ENCODE measurements around the gene SNAP29. TPM values are rescaled to one million over a fixed set of nuclear protein-coding genes. Genes with fewer than 3 reads are reported as not detected.
"Not testable (repeated sequence)": the region's sequence is repeated elsewhere in the genome, so short reads cannot be mapped to it uniquely, and the experiment has no call there.

Gene SNAP29
- total RNA-seq, 1 donor from 2014 or later: 22.9 TPM

GRCh38 chr22:20825624-20826023 lies 33.2 kb upstream of the SNAP29 start:
- Mint-ChIP-seq H3K9me3 (ENCODE audit: unreplicated experiment) (no peaks in the 10 kb centered on the region), H3K27me3 (ENCODE audit: unreplicated experiment) (no peaks in the 10 kb centered on the region), H3K4me3 (ENCODE audit: unreplicated experiment) (no peak overlapping the region), H3K27ac (ENCODE audit: unreplicated experiment) (no peak overlapping the region), H3K4me1 (ENCODE audit: low read depth, unreplicated experiment) (no peaks in the 10 kb centered on the region), H3K36me3 (ENCODE audit: unreplicated experiment) (peaks cover 10% of the 10 kb centered on the region)
- TF ChIP-seq CTCF (IDR thresholded peaks at IDR 0.05; ENCODE audit: partially characterized antibody, unreplicated experiment): no peak
- no peak for DNase-seq

GRCh38 chr22:20826373-20827152 lies 32.2 kb upstream of the SNAP29 start:
- H3K4me3 Mint-ChIP-seq (ENCODE audit: unreplicated experiment); H3K27ac Mint-ChIP-seq (ENCODE audit: unreplicated experiment); DNase-seq; H3K9me3 Mint-ChIP-seq (ENCODE audit: unreplicated experiment); H3K36me3 Mint-ChIP-seq (ENCODE audit: unreplicated experiment); H3K27me3 Mint-ChIP-seq (ENCODE audit: unreplicated experiment); H3K4me1 Mint-ChIP-seq (ENCODE audit: low read depth, unreplicated experiment): not testable (repeated sequence)

- Mint-ChIP-seq H3K27me3 (ENCODE audit: unreplicated experiment) (no peaks in the 10 kb centered on the region), H3K36me3 (ENCODE audit: unreplicated experiment) (peaks cover 10% of the 10 kb centered on the region), H3K9me3 (ENCODE audit: unreplicated experiment) (no peaks in the 10 kb centered on the region), H3K4me3 (ENCODE audit: unreplicated experiment) (no peak overlapping the region), H3K4me1 (ENCODE audit: low read depth, unreplicated experiment) (no peaks in the 10 kb centered on the region), H3K27ac (ENCODE audit: unreplicated experiment) (no peak overlapping the region)
- TF ChIP-seq CTCF (IDR thresholded peaks at IDR 0.05; ENCODE audit: partially characterized antibody, unreplicated experiment): no peak
- DNase-seq: no peak
These were observed 29.2 kb upstream of the SNAP29 start for GRCh38 chr22:20829491-20830134.

GRCh38 chr22:20833225-20833665 lies 25.6 kb upstream of the SNAP29 start:
- H3K36me3 Mint-ChIP-seq (ENCODE audit: unreplicated experiment): peaks cover 10% of the 10 kb centered on the region
- no peak for DNase-seq
- no peak overlapping the region for H3K27ac Mint-ChIP-seq (ENCODE audit: unreplicated experiment)
- no peaks in the 10 kb centered on the region for H3K4me1 Mint-ChIP-seq (ENCODE audit: low read depth, unreplicated experiment)
- H3K27me3 Mint-ChIP-seq (ENCODE audit: unreplicated experiment): no peaks in the 10 kb centered on the region
- no peak for TF ChIP-seq CTCF (IDR thresholded peaks at IDR 0.05; ENCODE audit: partially characterized antibody, unreplicated experiment)
- H3K4me3 Mint-ChIP-seq (ENCODE audit: unreplicated experiment): no peak overlapping the region
- H3K9me3 Mint-ChIP-seq (ENCODE audit: unreplicated experiment): no peaks in the 10 kb centered on the region

- no peak for DNase-seq
- H3K4me3 Mint-ChIP-seq (ENCODE audit: unreplicated experiment): no peak overlapping the region
These were observed 24.6 kb upstream of the SNAP29 start for GRCh38 chr22:20834206-20834605.

More at GRCh38 chr22:20834206-20834605, 24.6 kb upstream of the SNAP29 start:
- no peaks in the 10 kb centered on the region for H3K9me3 Mint-ChIP-seq (ENCODE audit: unreplicated experiment)
- no peaks in the 10 kb centered on the region for H3K4me1 Mint-ChIP-seq (ENCODE audit: low read depth, unreplicated experiment)
- TF ChIP-seq CTCF (IDR thresholded peaks at IDR 0.05; ENCODE audit: partially characterized antibody, unreplicated experiment): no peak
- H3K27me3 Mint-ChIP-seq (ENCODE audit: unreplicated experiment): no peaks in the 10 kb centered on the region
- H3K27ac Mint-ChIP-seq (ENCODE audit: unreplicated experiment): no peak overlapping the region
- peaks cover 10% of the 10 kb centered on the region for H3K36me3 Mint-ChIP-seq (ENCODE audit: unreplicated experiment)
